GM18873 (cell line): ENCODE measurements around the gene SLCO3A1.
"Not testable (repeated sequence)": the region's sequence is repeated elsewhere in the genome, so short reads cannot be mapped to it uniquely, and the experiment has no call there.

ENCODE experiments used
- ATAC-seq: cut with Tn5 transposase; IDR thresholded peaks from one replicate; pipeline ENCODE4 v1.9.1; 2021; ENCODE audit warnings: mild to moderate bottlenecking, moderate library complexity, moderate number of reproducible peaks; ENCODE audit not compliant: unreplicated experiment, low FRiP score

Gene SLCO3A1

DNA sequence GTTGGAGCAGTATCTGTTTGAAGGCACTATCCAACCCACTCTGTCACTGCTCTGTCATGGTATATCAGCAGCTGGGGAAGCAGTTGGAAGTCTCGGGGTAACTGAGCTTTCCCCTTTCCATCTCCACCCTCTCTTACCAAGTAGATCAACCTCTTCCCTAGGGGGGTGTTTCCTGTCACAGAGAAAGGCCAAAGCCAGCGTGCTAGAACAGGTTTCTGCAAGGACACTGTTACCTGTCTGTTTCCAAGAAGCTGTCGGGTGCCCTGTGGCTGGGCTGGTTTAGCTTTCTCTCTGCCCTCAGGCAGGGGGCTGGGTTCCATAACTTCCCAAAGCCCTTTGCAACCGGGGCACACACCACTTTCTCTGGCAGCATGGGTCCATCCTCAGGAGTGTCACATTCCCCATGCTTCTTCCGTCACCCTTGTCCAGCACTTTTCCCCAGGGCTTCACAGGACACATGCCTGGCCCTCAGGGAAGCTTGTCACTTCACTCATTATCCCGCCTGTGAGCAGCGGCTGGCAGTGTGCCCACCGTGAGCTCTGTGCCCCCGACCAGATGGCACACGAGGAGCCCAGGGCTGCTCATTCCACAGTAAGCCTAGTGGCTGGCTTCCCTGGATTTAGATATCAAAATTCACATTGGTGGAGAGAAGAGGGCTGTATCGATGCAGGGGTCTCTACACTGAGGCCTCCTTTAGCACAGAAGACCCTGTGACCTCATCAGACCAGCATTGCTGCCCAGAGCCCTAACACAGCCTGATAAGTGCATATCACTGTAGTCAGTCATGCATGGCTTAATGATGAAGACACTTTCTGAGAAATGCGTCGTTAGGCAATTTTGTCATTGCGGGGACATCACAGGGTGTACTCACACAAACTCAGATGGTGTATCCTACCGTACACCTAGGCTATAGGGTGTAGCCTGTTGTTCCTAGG, 205.8 kb downstream of the SLCO3A1 start:
- ATAC-seq = no peak

- not testable (repeated sequence) for ATAC-seq
These were observed 206.4 kb downstream of the SLCO3A1 start for GRCh38 chr15:92059971-92060311.

DNA sequence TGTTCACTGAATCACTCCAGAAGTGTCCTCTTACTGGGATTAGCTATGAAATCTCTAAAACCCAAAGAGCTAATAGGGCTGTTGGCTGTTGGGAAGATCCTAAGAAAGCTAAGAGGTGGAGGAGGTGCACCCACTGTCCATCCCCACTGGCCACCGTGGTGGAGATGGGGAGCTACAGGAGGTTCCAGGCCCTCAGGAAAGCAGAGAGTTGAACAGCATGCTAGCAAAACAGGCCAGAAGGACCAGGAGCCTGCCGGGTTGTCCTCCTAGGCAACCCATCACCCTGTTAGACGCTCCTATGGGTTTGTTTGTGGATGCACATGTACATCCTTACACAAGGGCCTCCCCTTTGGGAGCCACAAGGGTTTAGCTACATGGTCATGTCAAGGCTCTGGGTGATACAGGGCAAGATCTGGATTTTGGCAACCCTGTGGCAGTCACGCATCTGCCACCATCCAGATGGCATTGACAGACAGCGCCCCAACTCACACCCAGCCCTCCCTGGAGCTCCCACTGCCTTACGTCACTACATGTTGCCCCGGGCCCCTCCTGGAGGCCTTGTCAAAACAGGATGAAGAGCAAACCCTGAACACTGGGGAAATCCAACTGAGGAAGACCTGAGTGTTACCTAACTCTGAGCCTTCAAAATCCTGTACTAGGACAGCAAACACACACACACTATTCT, 208.1 kb downstream of the SLCO3A1 start:
- ATAC-seq = no peak

GRCh38 chr15:92062505-92062904, 209.0 kb downstream of the SLCO3A1 start:
- no peak for ATAC-seq

DNA sequence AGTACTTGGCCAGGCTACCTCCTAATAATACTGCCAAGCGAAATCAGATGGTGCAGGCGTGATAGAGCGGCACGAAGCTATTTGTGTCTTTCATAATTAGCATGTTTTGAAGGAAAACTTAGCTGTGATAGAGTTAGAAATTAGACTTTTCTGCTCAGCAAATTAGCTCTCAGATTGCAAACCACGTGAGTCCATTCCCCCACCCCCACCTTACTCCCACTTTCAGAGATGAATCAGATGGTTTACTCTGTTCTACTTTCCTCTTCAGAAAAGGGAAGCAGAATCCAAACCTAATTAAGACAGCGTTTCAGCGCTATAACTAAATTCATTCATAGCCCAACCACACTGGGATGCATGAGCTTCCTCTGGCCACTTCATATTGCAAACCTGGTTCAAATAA, 214.6 kb downstream of the SLCO3A1 start:
- peak; percentile 42 for ATAC-seq

GRCh38 chr15:92069308-92070250, 216.1 kb downstream of the SLCO3A1 start:
- no peak for ATAC-seq

GRCh38 chr15:92070251-92070650, 216.7 kb downstream of the SLCO3A1 start:
- ATAC-seq = not testable (repeated sequence)

GRCh38 chr15:92071045-92071634, 217.6 kb downstream of the SLCO3A1 start:
- no peak for ATAC-seq

GRCh38 chr15:92073044-92073785, 219.7 kb downstream of the SLCO3A1 start:
- no peak for ATAC-seq

- no peak for ATAC-seq
These were observed 220.6 kb downstream of the SLCO3A1 start for GRCh38 chr15:92074101-92074500.

- ATAC-seq = no peak
These were observed 221.1 kb downstream of the SLCO3A1 start for GRCh38 chr15:92074646-92075045.

DNA sequence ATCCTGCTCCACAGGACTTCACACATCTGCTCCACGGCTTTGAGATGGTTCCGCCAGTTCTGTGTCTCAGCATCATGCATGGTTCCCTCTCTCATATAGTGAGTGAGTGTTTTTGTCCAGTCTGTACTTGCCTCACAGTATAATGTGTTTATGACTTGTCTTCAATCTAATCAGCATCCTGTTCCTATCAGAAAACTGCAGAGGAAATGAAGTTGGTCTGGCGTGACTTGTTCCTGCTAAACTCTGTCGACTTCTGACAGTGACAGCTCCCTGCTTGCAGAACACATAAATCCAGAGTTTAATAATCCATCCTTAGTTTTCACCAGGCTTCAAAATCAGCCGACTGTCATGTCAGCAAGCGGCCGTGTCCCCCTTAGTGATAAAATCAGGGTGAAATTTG, 222.3 kb downstream of the SLCO3A1 start:
- ATAC-seq = no peak

- ATAC-seq = no peak
These were observed 223.0 kb downstream of the SLCO3A1 start for GRCh38 chr15:92076541-92076940.

GRCh38 chr15:92077353-92078085, 224.0 kb downstream of the SLCO3A1 start:
- ATAC-seq = no peak

DNA sequence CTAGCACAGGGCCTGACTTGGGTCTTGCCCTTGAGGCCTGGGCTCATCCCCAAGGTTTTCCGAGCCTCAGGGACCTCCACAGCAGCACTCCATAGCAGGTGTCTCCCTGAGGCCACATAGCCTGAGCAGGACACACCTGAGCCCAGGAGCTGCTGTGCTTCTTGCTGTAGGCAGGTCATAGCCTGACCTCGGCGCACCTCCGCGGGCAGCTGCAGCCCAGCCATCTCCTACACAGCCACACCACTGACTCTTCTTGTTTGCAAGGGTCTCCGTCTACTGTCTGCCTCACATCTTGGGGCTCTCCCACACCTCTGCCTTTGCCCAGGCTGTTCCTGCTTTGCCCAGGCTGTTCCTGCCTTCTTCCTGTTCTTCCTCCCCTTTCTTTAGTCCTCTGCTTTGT, 224.8 kb downstream of the SLCO3A1 start:
- no peak for ATAC-seq

DNA sequence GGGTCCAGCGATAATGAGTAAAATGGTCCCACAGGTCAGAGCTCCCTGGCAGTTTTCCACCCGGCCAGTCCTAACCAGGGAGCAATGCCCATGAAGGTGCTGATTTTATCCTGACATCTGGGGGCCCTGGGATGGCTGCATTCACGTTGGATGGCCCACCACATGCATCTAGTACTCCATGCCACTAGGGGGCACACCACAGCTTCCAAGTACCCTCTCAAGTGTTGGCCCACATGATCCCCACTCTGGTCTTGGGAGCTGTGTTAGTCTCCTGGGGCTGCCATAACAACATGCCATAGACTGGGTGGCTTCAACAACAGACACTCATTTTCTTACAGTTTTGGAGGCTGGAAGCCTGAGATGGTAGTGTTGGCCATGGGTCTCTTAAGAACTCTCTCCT, 225.5 kb downstream of the SLCO3A1 start:
- no peak for ATAC-seq

DNA sequence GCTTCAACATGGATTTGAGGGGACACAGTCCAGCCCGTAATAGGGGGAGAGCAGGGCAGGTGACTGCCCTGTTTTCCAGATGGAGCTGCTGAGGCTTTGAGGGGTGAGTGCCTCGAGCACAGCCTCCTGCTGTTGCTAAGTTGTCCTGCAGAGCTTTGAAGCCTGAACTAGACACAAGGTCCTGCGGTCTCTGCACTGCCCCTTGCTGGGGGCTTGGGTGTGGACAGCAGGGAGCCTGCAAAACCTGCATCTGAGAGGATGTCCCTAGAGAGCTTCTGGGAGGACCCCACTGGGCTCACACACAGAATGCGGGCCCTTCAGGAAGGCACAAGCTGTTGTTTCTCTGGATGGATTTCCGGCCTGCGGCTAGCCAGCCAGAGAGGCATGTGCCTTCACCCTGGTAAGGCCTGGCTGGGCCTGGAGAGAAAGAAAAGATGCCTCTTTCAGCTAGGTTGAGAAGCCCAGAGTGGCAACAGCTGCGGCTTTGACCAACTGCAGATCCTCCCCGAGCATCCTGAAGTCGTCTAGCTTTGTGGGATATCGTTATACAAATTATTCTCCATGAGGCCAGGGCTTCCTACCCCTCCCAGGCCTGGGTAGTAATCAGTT, 226.2 kb downstream of the SLCO3A1 start:
- no peak for ATAC-seq

GRCh38 chr15:92082006-92082843, 228.7 kb downstream of the SLCO3A1 start:
- ATAC-seq = no peak
